ENCODE results near the gene MZB1. TPM values are rescaled to one million over a fixed set of nuclear protein-coding genes. Genes with fewer than 3 reads are reported as not detected.

MZB1 gene
- total RNA-seq, 1 experiment from 2014 or later, result 0.52 TPM

DNA sequence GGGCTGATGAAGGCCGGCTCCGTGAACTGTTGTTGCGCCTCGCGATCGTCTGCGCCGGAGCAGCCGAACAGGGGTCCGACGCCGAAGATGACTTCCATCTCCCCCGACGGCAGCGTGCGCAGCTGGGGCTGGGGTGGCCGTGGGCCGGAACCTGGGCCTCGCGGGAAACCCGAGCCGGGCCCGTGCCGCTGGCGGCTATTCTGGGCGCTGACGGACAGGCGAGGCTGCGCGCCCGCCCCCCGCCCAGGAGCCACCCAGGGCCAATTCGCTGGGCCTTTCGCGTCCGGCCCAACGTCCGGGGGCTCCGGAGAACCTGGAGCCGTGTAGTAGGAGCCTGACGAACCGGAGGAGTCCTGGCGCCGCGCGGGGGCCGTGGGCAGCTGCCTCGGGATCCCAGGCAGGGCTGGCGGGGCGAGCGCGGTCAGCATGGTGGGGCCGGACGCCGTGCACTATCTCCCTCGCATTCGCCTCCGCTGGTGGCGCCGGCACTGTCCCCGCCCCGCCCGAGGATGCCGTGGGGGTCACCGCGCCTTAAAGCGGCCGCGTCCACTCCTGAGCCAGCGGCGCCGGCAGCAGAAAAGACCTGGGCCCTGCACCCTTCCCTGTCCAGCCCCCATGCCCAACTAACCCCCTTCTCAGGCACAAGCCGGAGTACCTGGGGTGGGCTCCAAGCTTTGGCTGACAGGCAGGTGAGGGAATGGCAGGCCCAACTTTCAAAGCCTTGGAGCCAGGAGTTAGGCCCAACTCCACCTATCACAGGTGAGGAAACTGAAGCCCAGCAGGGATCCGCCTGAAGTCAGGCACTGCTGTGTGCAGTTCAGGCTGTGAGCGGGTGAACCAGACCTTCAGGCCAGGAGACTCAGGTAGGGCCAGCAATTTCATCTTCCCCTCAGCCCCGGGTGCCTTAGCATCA is 5.2 kb upstream of the MZB1 start, which contains the start of gene PROB1:
Gene PROB1 (minus strand): TSS at position 451 of the 913 bp plus-strand sequence. CDS start 23 bp downstream, at position 428.
- Histone ChIP-seq H3F3A (ENCODE audit: insufficient read depth, low read depth) (peaks cover 26% of the 10 kb centered on the region; the same call in 1 of the 2 replicates), H3K36me3 (ENCODE audit: low read depth) (no peaks in the 10 kb centered on the region), H3K4me2 (peak within 1 kb of the TSS; percentile 19; the same call in 1 of the 2 replicates), H3K27ac (no peak within 1 kb of the TSS), H3K4me3 (no peak within 1 kb of the TSS), H3K27me3 (ENCODE audit: insufficient read depth, low read depth) (no peaks in the 10 kb centered on the region), H3K9me3 (ENCODE audit: insufficient read depth, low read depth) (no peaks in the 10 kb centered on the region), H3K79me2 (ENCODE audit: low read depth) (no peaks in the 10 kb centered on the region), H2AFZ (no peak within 1 kb of the TSS), H3K4me1 (replicated peaks; ENCODE audit: insufficient read depth) (peaks cover 34% of the 10 kb centered on the region), H4K20me1 (ENCODE audit: insufficient read depth) (no peaks in the 10 kb centered on the region), H3K9me2 (ENCODE audit: insufficient read depth) (no peaks in the 10 kb centered on the region)
- CTCF ChIA-PET, result no interaction called here
- BruUV-seq (replicated peaks), result no TSS peak
- POLR2A ChIA-PET (ENCODE audit: unreplicated experiment), result no interaction called here
- DNase-seq, result no peak
- intact Hi-C loops (cut with micrococcal nuclease; ENCODE audit: unreplicated experiment), result loop anchor here (5.0 kb wide), 1 partner anchor 53 kb away; the partner anchor contains the start of gene PAIP2
- TF ChIP-seq EZH2 (IDR thresholded peaks at IDR 0.05; ENCODE audit: low read depth), result no peak
- TF ChIP-seq, protein P1, sequence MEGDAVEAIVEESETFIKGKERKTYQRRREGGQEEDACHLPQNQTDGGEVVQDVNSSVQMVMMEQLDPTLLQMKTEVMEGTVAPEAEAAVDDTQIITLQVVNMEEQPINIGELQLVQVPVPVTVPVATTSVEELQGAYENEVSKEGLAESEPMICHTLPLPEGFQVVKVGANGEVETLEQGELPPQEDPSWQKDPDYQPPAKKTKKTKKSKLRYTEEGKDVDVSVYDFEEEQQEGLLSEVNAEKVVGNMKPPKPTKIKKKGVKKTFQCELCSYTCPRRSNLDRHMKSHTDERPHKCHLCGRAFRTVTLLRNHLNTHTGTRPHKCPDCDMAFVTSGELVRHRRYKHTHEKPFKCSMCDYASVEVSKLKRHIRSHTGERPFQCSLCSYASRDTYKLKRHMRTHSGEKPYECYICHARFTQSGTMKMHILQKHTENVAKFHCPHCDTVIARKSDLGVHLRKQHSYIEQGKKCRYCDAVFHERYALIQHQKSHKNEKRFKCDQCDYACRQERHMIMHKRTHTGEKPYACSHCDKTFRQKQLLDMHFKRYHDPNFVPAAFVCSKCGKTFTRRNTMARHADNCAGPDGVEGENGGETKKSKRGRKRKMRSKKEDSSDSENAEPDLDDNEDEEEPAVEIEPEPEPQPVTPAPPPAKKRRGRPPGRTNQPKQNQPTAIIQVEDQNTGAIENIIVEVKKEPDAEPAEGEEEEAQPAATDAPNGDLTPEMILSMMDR (conservative IDR thresholded peaks at IDR 0.05), result no peak

DNA sequence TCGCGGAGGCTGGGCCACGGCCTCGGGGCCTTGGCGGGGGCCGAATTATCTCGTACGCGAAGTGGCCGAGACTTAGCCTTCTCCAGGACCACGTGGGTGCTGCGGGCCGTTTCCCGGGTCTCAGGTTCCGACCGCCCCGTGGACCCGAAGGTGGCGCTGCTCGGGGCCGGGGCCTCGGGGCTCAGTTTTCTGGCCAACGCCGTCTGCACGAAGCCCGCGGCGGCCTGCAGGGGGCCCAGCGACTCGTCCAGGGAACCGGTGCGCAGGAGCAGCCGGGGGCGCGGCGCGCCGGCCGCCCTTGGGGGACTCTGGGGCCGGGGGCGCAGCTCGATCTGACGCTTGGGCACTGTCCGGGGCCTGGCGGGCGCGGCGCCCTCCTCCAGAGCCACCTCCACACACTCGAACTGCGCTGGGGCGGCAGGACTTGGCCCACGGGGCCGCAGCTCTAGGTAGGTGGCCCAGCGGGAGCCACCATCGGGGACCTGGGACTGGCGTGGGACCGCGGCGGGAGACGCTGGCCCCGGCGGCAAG is 4.5 kb upstream of the MZB1 start:
- no TSS peak for BruUV-seq (replicated peaks)
- Histone ChIP-seq H3K36me3 (ENCODE audit: low read depth) (no peaks in the 10 kb centered on the region), H3K27ac (no peak overlapping the region), H4K20me1 (ENCODE audit: insufficient read depth) (no peaks in the 10 kb centered on the region), H3K4me1 (replicated peaks; ENCODE audit: insufficient read depth) (peaks cover 36% of the 10 kb centered on the region), H3K4me2 (no peak overlapping the region), H3K9me2 (ENCODE audit: insufficient read depth) (no peaks in the 10 kb centered on the region), H3K9me3 (ENCODE audit: insufficient read depth, low read depth) (no peaks in the 10 kb centered on the region), H3K4me3 (no peak overlapping the region), H3K79me2 (ENCODE audit: low read depth) (no peaks in the 10 kb centered on the region), H3F3A (ENCODE audit: insufficient read depth, low read depth) (peaks cover 26% of the 10 kb centered on the region; the same call in 1 of the 2 replicates), H2AFZ (no peak overlapping the region), H3K27me3 (ENCODE audit: insufficient read depth, low read depth) (no peaks in the 10 kb centered on the region)
- no peak for DNase-seq
- TF ChIP-seq EZH2 (IDR thresholded peaks at IDR 0.05; ENCODE audit: low read depth), result no peak
- TF ChIP-seq, protein P1 (conservative IDR thresholded peaks at IDR 0.05), result no peak
- POLR2A ChIA-PET (ENCODE audit: unreplicated experiment), result no interaction called here
- CTCF ChIA-PET, result no interaction called here
- intact Hi-C loops (cut with micrococcal nuclease; ENCODE audit: unreplicated experiment), result loop anchor here (5.0 kb wide), 1 partner anchor 52 kb away; the partner anchor contains the start of gene PAIP2

DNA sequence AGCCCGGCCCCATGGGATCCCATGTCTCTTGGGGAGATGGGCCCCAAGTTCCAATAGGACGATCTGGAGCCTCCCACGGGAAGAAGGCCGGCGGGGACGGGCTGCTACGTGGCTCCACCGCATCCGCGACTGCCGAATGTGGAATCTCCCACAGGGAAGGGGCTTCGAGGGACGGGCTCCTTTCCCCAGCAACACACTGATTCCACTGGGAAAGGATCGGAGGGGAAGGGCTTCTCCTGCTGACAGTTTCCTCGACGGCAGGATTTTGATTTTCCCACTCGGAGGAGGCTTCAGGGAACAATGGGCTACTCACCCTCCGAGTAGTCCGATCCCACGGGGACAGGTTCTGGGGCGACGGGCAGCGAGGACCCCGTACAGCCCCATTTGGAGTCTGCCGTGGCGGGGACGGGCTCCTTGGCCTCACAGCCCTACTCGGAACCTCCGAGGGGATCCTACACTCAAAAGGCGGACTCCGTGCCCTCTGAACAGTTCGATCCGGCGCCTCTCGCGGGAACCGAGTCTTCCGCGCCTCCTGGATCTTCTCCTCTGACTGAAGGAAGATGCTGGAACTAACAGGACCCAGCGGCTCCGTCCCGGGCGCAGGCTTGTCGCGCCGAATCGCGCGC is 3.9 kb upstream of the MZB1 start:
- Histone ChIP-seq H3K4me3 (peak overlapping the region; percentile 52; the same call in 1 of the 2 replicates), H3K4me2 (peak overlapping the region; percentile 61), H4K20me1 (ENCODE audit: insufficient read depth) (no peaks in the 10 kb centered on the region), H3F3A (ENCODE audit: insufficient read depth, low read depth) (peaks cover 26% of the 10 kb centered on the region; the same call in 1 of the 2 replicates), H3K27ac (no peak overlapping the region), H2AFZ (no peak overlapping the region), H3K9me2 (ENCODE audit: insufficient read depth) (no peaks in the 10 kb centered on the region), H3K4me1 (replicated peaks; ENCODE audit: insufficient read depth) (peaks cover 36% of the 10 kb centered on the region), H3K36me3 (ENCODE audit: low read depth) (no peaks in the 10 kb centered on the region), H3K79me2 (ENCODE audit: low read depth) (no peaks in the 10 kb centered on the region), H3K9me3 (ENCODE audit: insufficient read depth, low read depth) (no peaks in the 10 kb centered on the region), H3K27me3 (ENCODE audit: insufficient read depth, low read depth) (no peaks in the 10 kb centered on the region)
- intact Hi-C loops (cut with micrococcal nuclease; ENCODE audit: unreplicated experiment), result loop anchor here (5.0 kb wide), 1 partner anchor 51 kb away; the partner anchor contains the start of gene PAIP2
- TF ChIP-seq EZH2 (IDR thresholded peaks at IDR 0.05; ENCODE audit: low read depth), result no peak
- TF ChIP-seq, protein P1 (conservative IDR thresholded peaks at IDR 0.05), result no peak
- DNase-seq, result no peak
- ChIA-PET POLR2A (ENCODE audit: unreplicated experiment) (no interaction called here), CTCF (no interaction called here)
- TSS peak; percentile 32 for BruUV-seq (replicated peaks)
